ENCODE results near the gene SLC38A1.
A peak's percentile ranks its signal among the peaks of the same experiment; 100 is the strongest.
"Not testable (repeated sequence)": the region's sequence is repeated elsewhere in the genome, so short reads cannot be mapped to it uniquely, and the experiment has no call there.

The SLC38A1 gene

GRCh38 chr12:46268583-46269428, at the start of gene SLC38A1:
TSS of gene SLC38A1 (minus strand) at chr12:46269043. CDS start at chr12:46239800, 29,243 bp downstream.
- peak; percentile 73 to 76 for DNase-seq (ENCODE audit: low read depth in 2 of 2, low spot score in 1 of 2)

- DNase-seq (ENCODE audit: low read depth in 2 of 2, low spot score in 1 of 2) = no peak
Observed at GRCh38 chr12:46318037-46318436, 49.2 kb upstream of the SLC38A1 start.

- no peak for DNase-seq (ENCODE audit: low read depth in 2 of 2, low spot score in 1 of 2)
Observed at GRCh38 chr12:46304070-46304469, 35.2 kb upstream of the SLC38A1 start.

GRCh38 chr12:46303039-46303666, 34.3 kb upstream of the SLC38A1 start:
- DNase-seq (ENCODE audit: low read depth in 2 of 2, low spot score in 1 of 2) = peak in 1 of 2 donors; percentile 13

GRCh38 chr12:46300910-46301309, 32.1 kb upstream of the SLC38A1 start:
- DNase-seq (ENCODE audit: low read depth in 2 of 2, low spot score in 1 of 2) = no peak

- no peak for DNase-seq (ENCODE audit: low read depth in 2 of 2, low spot score in 1 of 2)
Observed at GRCh38 chr12:46299851-46300250, 31.0 kb upstream of the SLC38A1 start.

- DNase-seq (ENCODE audit: low read depth in 2 of 2, low spot score in 1 of 2) = no peak
Observed at GRCh38 chr12:46298261-46298660, 29.4 kb upstream of the SLC38A1 start.

- no peak for DNase-seq (ENCODE audit: low read depth in 2 of 2, low spot score in 1 of 2)
Observed at GRCh38 chr12:46296822-46297221, 28.0 kb upstream of the SLC38A1 start.

GRCh38 chr12:46292754-46293402, 24.0 kb upstream of the SLC38A1 start:
- DNase-seq (ENCODE audit: low read depth in 2 of 2, low spot score in 1 of 2) = no peak

GRCh38 chr12:46291953-46292352, 23.1 kb upstream of the SLC38A1 start:
- not testable (repeated sequence) for DNase-seq (ENCODE audit: low read depth in 2 of 2, low spot score in 1 of 2)

GRCh38 chr12:46285177-46285576, 16.3 kb upstream of the SLC38A1 start:
- not testable (repeated sequence) for DNase-seq (ENCODE audit: low read depth in 2 of 2, low spot score in 1 of 2)

GRCh38 chr12:46282829-46283228, 14.0 kb upstream of the SLC38A1 start:
- DNase-seq (ENCODE audit: low read depth in 2 of 2, low spot score in 1 of 2) = no peak

GRCh38 chr12:46276756-46277155, 7.9 kb upstream of the SLC38A1 start:
- DNase-seq (ENCODE audit: low read depth in 2 of 2, low spot score in 1 of 2) = no peak

- no peak for DNase-seq (ENCODE audit: low read depth in 2 of 2, low spot score in 1 of 2)
Observed at GRCh38 chr12:46271863-46272262, 3.0 kb upstream of the SLC38A1 start.

GRCh38 chr12:46269429-46270241, 792 bp upstream of the SLC38A1 start:
- DNase-seq (ENCODE audit: low read depth in 2 of 2, low spot score in 1 of 2) = peak; percentile 35 to 38

GRCh38 chr12:46267825-46268582, 839 bp downstream of the SLC38A1 start:
- peak in 1 of 2 donors; percentile 17 for DNase-seq (ENCODE audit: low read depth in 2 of 2, low spot score in 1 of 2)

GRCh38 chr12:46267575-46267824, 1.3 kb downstream of the SLC38A1 start:
- DNase-seq (ENCODE audit: low read depth in 2 of 2, low spot score in 1 of 2) = no peak

- DNase-seq (ENCODE audit: low read depth in 2 of 2, low spot score in 1 of 2) = peak; percentile 28 to 44
Observed at GRCh38 chr12:46266869-46267574, 1.8 kb downstream of the SLC38A1 start.

- DNase-seq (ENCODE audit: low read depth in 2 of 2, low spot score in 1 of 2) = peak in 1 of 2 donors; percentile 6
Observed at GRCh38 chr12:46266382-46266791, 2.5 kb downstream of the SLC38A1 start.

GRCh38 chr12:46265734-46266133, 3.1 kb downstream of the SLC38A1 start:
- DNase-seq (ENCODE audit: low read depth in 2 of 2, low spot score in 1 of 2) = no peak

All from stimulated activated CD8-positive, alpha-beta memory T cell treated with anti-CD3 and anti-CD28 coated beads, Interleukin-4, amount 100 ng/mL, for 1 hour (primary cell).